22Rv1 (cell line): ENCODE data around the gene PKIG.

Experiments used
- H3K27ac ChIP-seq: fragments of 450-650 bp; 2 replicates; pipeline ENCODE4 v1.5.1; 2017
- CTCF ChIP-seq: fragments of 450-650 bp; IDR thresholded peaks from 2 replicates; pipeline ENCODE4 v1.5.1; 2017; ENCODE audit warnings: mild to moderate bottlenecking
- ZFX ChIP-seq: fragments of 450-650 bp; IDR thresholded peaks from 2 replicates; pipeline ENCODE4 v1.6.1; 2017; ENCODE audit warnings: antibody characterized with exemption, borderline replicate concordance

The PKIG gene

GRCh38 chr20:44656448-44656847 lies 74.1 kb downstream of the PKIG start:
- no peak overlapping the region for H3K27ac ChIP-seq
- TF ChIP-seq CTCF (no peak), ZFX (no peak)

- H3K27ac ChIP-seq: no peak overlapping the region
- TF ChIP-seq ZFX: no peak
Observed at GRCh38 chr20:44657875-44658274, 75.5 kb downstream of the PKIG start.

GRCh38 chr20:44658810-44659209 lies 76.4 kb downstream of the PKIG start:
- H3K27ac ChIP-seq: no peak overlapping the region
- no peak for TF ChIP-seq ZFX
- no peak for TF ChIP-seq CTCF

- H3K27ac ChIP-seq: no peak overlapping the region
- TF ChIP-seq ZFX (no peak), CTCF (no peak)
Observed at GRCh38 chr20:44659931-44660330, 77.6 kb downstream of the PKIG start.

- TF ChIP-seq CTCF (no peak), ZFX (no peak)
- no peak overlapping the region for H3K27ac ChIP-seq
Observed at GRCh38 chr20:44660581-44660980, 78.2 kb downstream of the PKIG start.

- TF ChIP-seq ZFX: no peak
- no peak for TF ChIP-seq CTCF
- no peak overlapping the region for H3K27ac ChIP-seq
Observed at GRCh38 chr20:44662261-44662660, 79.9 kb downstream of the PKIG start.

GRCh38 chr20:44664131-44664530 lies 81.8 kb downstream of the PKIG start:
- TF ChIP-seq CTCF: no peak
- no peak overlapping the region for H3K27ac ChIP-seq

GRCh38 chr20:44666066-44666465 lies 83.7 kb downstream of the PKIG start:
- H3K27ac ChIP-seq: no peak overlapping the region
- TF ChIP-seq ZFX: no peak
- TF ChIP-seq CTCF: no peak
